NCI-H2196 treated with DMSO at 0.1 percent for 48 hours (cell line): ENCODE data around the gene NLRC4.
"Not testable (repeated sequence)": the region's sequence is repeated elsewhere in the genome, so short reads cannot be mapped to it uniquely, and the experiment has no call there.

ENCODE experiments used
- DNase-seq: peaks from one replicate; lab custom pipeline; 2025; ENCODE audit not compliant: unreplicated experiment; lab: John Stamatoyannopoulos, UW

NLRC4 gene, protein sequence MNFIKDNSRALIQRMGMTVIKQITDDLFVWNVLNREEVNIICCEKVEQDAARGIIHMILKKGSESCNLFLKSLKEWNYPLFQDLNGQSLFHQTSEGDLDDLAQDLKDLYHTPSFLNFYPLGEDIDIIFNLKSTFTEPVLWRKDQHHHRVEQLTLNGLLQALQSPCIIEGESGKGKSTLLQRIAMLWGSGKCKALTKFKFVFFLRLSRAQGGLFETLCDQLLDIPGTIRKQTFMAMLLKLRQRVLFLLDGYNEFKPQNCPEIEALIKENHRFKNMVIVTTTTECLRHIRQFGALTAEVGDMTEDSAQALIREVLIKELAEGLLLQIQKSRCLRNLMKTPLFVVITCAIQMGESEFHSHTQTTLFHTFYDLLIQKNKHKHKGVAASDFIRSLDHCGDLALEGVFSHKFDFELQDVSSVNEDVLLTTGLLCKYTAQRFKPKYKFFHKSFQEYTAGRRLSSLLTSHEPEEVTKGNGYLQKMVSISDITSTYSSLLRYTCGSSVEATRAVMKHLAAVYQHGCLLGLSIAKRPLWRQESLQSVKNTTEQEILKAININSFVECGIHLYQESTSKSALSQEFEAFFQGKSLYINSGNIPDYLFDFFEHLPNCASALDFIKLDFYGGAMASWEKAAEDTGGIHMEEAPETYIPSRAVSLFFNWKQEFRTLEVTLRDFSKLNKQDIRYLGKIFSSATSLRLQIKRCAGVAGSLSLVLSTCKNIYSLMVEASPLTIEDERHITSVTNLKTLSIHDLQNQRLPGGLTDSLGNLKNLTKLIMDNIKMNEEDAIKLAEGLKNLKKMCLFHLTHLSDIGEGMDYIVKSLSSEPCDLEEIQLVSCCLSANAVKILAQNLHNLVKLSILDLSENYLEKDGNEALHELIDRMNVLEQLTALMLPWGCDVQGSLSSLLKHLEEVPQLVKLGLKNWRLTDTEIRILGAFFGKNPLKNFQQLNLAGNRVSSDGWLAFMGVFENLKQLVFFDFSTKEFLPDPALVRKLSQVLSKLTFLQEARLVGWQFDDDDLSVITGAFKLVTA

GRCh38 chr2:32264422-32265105 lies at the start of gene NLRC4:
Gene NLRC4 (minus strand): TSS chr2:32264886. CDS start chr2:32256775, 8,111 bp downstream.
- DNase-seq: no peak

- no peak for DNase-seq
Observed at GRCh38 chr2:32310577-32310976, 45.9 kb upstream of the NLRC4 start.

DNA sequence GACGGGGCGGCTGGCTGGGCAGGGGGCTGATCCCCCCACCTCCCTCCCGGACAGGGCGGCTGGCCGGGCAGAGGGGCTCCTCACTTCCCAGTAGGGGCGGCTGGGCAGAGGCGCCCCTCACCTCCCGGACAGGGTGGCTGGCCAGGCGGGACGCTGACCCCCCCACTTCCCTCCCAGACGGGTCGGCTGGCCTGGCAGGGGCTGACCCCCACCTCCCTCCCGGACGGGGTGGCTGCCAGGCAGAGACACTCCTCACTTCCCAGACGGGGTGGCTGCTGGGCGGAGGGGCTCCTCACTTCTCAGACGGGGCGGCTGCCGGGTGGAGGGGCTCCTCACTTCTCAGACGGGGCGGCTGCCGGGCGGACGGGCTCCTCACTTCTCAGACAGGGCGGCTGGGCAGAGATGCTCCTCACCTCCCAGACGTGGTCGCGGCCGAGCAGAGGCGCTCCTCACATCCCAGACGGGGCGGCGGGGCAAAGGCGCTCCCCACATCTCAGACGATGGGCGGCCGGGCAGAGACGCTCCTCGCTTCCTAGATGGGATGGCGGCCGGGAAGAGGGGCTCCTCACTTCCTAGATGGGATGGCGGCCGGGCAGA lies 29.4 kb upstream of the NLRC4 start:
- DNase-seq: not testable (repeated sequence)

- DNase-seq: not testable (repeated sequence)
Observed at GRCh38 chr2:32293493-32293892, 28.8 kb upstream of the NLRC4 start.

GRCh38 chr2:32291746-32292145 lies 27.1 kb upstream of the NLRC4 start:
- no peak for DNase-seq

GRCh38 chr2:32290000-32290339 lies 25.3 kb upstream of the NLRC4 start:
- no peak for DNase-seq

GRCh38 chr2:32289165-32289999 lies 24.7 kb upstream of the NLRC4 start:
- no peak for DNase-seq

- no peak for DNase-seq
Observed at GRCh38 chr2:32284321-32284720, 19.6 kb upstream of the NLRC4 start.

GRCh38 chr2:32278478-32278853 lies 13.8 kb upstream of the NLRC4 start:
- DNase-seq: no peak

DNA sequence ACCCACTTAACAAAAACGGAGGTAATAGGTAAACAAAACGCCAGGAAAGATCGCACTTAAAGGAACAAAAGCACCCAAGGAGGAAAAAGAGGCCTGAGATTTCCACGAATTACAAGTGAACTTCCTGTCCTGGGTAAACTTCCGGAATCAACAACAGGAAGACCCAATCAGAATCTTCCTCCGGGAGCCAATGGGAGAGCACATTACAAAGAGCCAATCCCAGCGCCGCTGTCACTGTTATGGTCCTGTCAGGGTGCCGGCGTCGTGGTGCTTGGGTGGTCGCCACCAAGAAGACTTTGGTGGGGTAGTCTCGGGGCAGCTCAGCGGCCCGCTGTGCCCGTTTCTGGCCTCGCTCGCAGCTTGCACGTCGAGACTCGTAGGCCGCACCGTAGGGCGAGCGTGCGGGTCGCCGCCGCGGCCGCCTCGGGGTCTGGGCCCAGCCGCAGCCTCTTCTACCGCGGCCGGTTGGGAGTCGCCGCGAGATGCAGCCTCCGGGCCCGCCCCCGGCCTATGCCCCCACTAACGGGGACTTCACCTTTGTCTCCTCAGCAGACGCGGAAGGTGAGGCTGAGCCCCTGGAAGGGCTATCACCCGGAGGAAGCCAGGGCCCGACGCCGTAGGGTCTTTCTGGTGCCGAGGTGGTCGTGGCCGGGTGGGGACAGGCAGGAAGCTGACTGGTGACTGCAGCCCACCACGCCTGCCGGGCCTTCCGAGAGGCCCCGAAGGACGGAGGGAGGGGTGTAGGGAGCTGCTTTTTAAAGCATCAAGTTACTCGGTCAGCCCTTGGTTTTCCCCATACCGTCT lies 13.2 kb upstream of the NLRC4 start, which contains the start of gene YIPF4:
YIPF4 (plus strand) TSS at position 231 of the 804 bp plus-strand sequence; CDS start at position 483, 252 bp downstream.
- peak; percentile 81 for DNase-seq

GRCh38 chr2:32277363-32277673 lies 12.6 kb upstream of the NLRC4 start:
- DNase-seq: no peak

DNA sequence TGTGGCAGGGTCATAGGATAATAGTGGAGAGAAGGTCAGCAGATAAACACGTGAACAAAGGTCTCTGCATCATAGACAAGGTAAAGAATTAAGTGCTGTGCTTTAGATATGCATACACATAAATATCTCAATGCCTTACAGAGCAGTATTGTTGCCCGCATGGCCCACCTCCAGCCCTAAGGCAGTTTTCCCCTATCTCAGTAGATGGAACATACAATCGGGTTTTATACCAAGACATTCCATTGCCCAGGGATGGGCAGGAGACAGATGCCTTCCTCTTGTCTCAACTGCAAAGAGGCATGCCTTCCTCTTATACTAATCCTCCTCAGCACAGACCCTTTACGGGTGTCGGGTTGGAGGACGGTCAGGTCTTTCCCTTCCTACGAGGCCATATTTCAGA lies 11.1 kb upstream of the NLRC4 start:
- DNase-seq: not testable (repeated sequence)

DNA sequence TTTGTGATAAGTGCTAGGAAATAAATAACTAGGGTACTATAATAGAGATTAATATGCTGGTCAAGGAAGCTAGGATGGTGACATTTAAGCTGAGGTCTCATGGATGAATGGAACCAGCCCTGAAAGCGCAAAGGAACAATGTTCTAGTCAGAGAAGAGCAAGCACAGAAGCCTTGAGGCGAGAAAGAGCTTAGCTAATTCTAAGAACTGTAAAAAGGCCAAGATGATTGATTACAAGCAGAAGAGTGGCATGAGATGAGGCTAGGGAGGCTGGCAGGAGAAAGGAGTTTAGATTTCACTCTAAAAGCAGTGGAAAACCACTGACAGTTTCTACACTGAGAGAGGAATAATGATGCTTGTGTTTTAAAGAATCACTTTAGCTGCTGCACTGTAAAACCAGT lies 9.6 kb upstream of the NLRC4 start:
- no peak for DNase-seq

DNA sequence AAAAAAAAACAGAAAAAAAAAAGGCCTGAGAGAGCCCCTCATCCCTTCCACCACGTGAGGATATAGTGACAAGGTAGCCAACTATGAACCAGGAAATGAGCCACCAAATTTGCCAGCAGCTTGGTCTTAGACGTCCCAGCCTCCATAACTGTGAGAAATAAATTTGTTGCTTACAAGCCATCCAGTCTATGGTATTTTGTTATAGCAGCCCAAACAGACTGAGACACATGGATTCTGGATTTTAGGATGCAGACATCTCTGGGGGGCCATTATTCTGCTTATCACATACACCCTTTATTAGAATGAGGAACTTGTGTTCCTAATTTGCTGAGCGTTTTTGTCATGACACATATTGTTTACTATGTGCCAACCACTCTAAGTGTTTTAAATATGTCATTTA lies 7.6 kb upstream of the NLRC4 start:
- no peak for DNase-seq

DNA sequence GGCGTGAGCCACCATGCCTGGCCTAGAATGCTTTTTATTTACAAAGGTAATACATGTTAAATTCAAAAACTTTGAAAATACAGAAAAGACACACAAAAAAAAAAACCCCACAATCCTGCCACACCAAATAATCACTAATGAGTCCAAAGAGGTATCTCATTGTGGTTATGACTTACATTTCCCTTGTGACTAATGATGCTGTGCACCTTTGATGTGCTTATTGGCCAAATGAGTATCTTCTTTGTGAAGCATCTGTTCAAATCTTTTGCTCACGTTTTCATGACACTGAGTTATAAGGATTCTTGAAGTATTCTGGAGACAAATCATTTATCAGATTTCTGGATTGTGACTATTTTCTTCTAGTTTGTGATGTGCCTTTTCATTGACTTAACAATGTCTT lies 6.4 kb upstream of the NLRC4 start:
- no peak for DNase-seq

- DNase-seq: no peak
Observed at GRCh38 chr2:32262105-32262504, 2.6 kb downstream of the NLRC4 start.

DNA sequence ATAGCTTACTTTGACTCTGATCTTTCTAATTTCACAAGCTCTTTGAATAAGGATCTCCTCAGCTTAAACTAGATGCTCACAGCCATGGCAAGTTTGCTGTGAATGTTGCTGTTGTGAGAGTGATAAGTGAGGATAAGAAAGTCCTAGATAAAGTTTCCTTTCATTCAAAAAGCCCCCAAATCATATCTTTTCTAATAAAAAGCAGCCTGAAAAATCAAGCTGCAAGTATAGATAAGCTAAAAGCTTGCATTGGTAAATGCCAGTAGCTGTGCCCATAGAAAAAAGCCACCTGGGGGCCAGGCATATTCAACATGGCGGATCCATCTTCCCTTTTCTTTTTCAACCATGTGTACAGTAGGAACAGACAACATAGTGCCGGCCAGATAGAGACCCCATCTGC lies 4.3 kb downstream of the NLRC4 start:
- no peak for DNase-seq

- no peak for DNase-seq
Observed at GRCh38 chr2:32258242-32258641, 6.4 kb downstream of the NLRC4 start.

GRCh38 chr2:32250290-32250689 lies 14.4 kb downstream of the NLRC4 start:
- no peak for DNase-seq
